B cell (primary cell): ENCODE measurements around the gene BIRC5.

Source experiments
- EZH2 ChIP-seq: IDR thresholded peaks from 2 replicates; pipeline ENCODE4 v1.6.1; 2012; ENCODE audit warnings: borderline replicate concordance, low read depth, mild to moderate bottlenecking, moderate library complexity, low read length; ENCODE audit not compliant: insufficient read depth, poor library complexity, severe bottlenecking
- TF ChIP-seq, protein P1 (sequence below): fragments of 200-600 bp; IDR thresholded peaks from one replicate; pipeline ENCODE4 v1.8.0; 2022; ENCODE audit warnings: antibody characterized with exemption, mild to moderate bottlenecking

DNA sequence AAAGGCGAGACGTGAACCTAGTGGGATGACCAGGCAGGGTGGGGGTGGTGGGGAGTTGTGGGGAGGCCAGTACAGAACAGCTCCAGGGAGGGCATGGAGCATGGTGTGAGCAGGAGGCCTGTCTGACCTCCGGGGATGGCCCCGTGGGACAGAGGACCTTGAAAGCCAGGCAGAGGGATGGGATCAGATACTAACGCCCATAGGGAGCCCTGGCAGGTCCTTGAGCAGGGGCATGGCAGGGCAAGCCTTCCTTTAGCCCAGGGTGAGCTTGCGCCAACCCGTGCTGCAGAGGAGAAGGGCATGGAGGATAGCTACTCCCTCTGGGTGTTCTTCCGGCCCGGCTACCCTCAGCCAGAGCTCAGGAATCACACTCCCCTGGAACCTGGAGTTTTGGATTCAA, 52.7 kb downstream of the BIRC5 start:
- TF ChIP-seq, protein P1, sequence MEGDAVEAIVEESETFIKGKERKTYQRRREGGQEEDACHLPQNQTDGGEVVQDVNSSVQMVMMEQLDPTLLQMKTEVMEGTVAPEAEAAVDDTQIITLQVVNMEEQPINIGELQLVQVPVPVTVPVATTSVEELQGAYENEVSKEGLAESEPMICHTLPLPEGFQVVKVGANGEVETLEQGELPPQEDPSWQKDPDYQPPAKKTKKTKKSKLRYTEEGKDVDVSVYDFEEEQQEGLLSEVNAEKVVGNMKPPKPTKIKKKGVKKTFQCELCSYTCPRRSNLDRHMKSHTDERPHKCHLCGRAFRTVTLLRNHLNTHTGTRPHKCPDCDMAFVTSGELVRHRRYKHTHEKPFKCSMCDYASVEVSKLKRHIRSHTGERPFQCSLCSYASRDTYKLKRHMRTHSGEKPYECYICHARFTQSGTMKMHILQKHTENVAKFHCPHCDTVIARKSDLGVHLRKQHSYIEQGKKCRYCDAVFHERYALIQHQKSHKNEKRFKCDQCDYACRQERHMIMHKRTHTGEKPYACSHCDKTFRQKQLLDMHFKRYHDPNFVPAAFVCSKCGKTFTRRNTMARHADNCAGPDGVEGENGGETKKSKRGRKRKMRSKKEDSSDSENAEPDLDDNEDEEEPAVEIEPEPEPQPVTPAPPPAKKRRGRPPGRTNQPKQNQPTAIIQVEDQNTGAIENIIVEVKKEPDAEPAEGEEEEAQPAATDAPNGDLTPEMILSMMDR = no peak
- no peak for TF ChIP-seq EZH2
